IMR-90 (cell line): Measurements from ENCODE around the gene OSBPL2. TPM values are rescaled to one million over a fixed set of nuclear protein-coding genes. Genes with fewer than 3 reads are reported as not detected.

Experiments
- ATAC-seq: fragments of 200-7000 bp; cut with Tn5 transposase; 2 replicates; pipeline ENCODE4 v1.9.1; 2020; ENCODE audit warnings: low read depth, mild to moderate bottlenecking, moderate library complexity
- BruUV-seq: library from RNA; stranded (reverse); fragments of 400-500 nt; replicated peaks from 2 replicates; lab custom pipeline; 2021; lab: Mats Ljungman, UMichigan
- CTCF ChIA-PET: fragments of 300-600 bp; formaldehyde crosslinking; extraction: SDS; loops from one replicate; lab custom pipeline; 2021; ENCODE audit warnings: antibody characterized with exemption; lab: Yijun Ruan, JAX
- POLR2A ChIA-PET: fragments of 300-600 bp; sonication (Branson Sonifier 250); formaldehyde crosslinking; loops from one replicate; lab custom pipeline; 2022; ENCODE audit warnings: antibody characterized with exemption; ENCODE audit not compliant: unreplicated experiment; lab: Charles Lee
- DNase-seq: peaks from one replicate; pipeline ENCODE4 v3.0.0; 2013
- H2AFZ ChIP-seq: replicated peaks from 2 replicates; pipeline ENCODE3; 2013; ENCODE audit warnings: low read length, mild to moderate bottlenecking; ENCODE audit not compliant: poor library complexity
- H2AK5ac ChIP-seq: 2 replicates; pipeline ENCODE4 v1.6.1; 2013; ENCODE audit warnings: low read depth, low read length, inconsistent platforms
- H2AK9ac ChIP-seq: replicated peaks from 2 replicates; pipeline ENCODE3; 2013; ENCODE audit warnings: mild to moderate bottlenecking, low read depth, low read length, moderate library complexity; ENCODE audit not compliant: poor library complexity
- H2BK120ac ChIP-seq: 2 replicates; pipeline ENCODE4 v1.6.1; 2013; ENCODE audit warnings: low read depth, low read length, inconsistent platforms
- H2BK15ac ChIP-seq: 3 replicates; pipeline ENCODE4 v1.6.1; 2013; ENCODE audit warnings: low read depth, low read length, inconsistent platforms
- H2BK20ac ChIP-seq: 2 replicates; pipeline ENCODE4 v1.6.1; 2013; ENCODE audit warnings: low read depth, mild to moderate bottlenecking, inconsistent platforms, low read length, moderate library complexity
- H2BK5ac ChIP-seq: 2 replicates; pipeline ENCODE4 v1.6.1; 2013; ENCODE audit warnings: mild to moderate bottlenecking, low read depth, low read length, inconsistent platforms; ENCODE audit not compliant: poor library complexity, severe bottlenecking
- H3K14ac ChIP-seq: replicated peaks from 2 replicates; pipeline ENCODE4 v1.6.1; 2013; ENCODE audit warnings: low read depth, low read length, inconsistent platforms
- H3K18ac ChIP-seq: 2 replicates; pipeline ENCODE4 v1.6.1; 2013; ENCODE audit warnings: low read depth, low read length, control low read depth
- H3K23ac ChIP-seq: 2 replicates; pipeline ENCODE4 v1.6.1; 2013; ENCODE audit warnings: low read depth, low read length, inconsistent platforms
- H3K27ac ChIP-seq: 2 replicates; pipeline ENCODE4 v1.5.1; 2013; ENCODE audit warnings: mild to moderate bottlenecking, control low read depth, low read length; ENCODE audit not compliant: insufficient read depth
- H3K27me3 ChIP-seq: 2 replicates; pipeline ENCODE4 v1.6.1; 2013; ENCODE audit warnings: low read length; ENCODE audit not compliant: control insufficient read depth, insufficient read depth
- H3K36me3 ChIP-seq: 2 replicates; pipeline ENCODE4 v1.6.1; 2013; ENCODE audit warnings: low read length, mixed read lengths; ENCODE audit not compliant: control insufficient read depth, insufficient read depth
- H3K4ac ChIP-seq: 2 replicates; pipeline ENCODE4 v1.6.1; 2013; ENCODE audit warnings: low read depth, low read length, inconsistent platforms
- H3K4me1 ChIP-seq: 2 replicates; pipeline ENCODE4 v1.6.1; 2013; ENCODE audit warnings: low read length, mixed read lengths; ENCODE audit not compliant: control insufficient read depth, insufficient read depth
- H3K4me2 ChIP-seq: 2 replicates; pipeline ENCODE4 v1.6.1; 2013; ENCODE audit warnings: low read depth, mild to moderate bottlenecking, control low read depth, low read length, moderate library complexity
- H3K4me3 ChIP-seq: 2 replicates; pipeline ENCODE4 v1.5.1; 2013; ENCODE audit warnings: low read depth, mild to moderate bottlenecking, control low read depth, low read length, moderate library complexity; ENCODE audit not compliant: insufficient read depth
- H3K56ac ChIP-seq: 2 replicates; pipeline ENCODE4 v1.6.1; 2013; ENCODE audit warnings: low read length, inconsistent platforms; ENCODE audit not compliant: insufficient read depth; ENCODE audit errors: extremely low read depth
- H3K79me1 ChIP-seq, 2 experiments: 2 replicates each; pipeline ENCODE4 v1.6.1; 2013; ENCODE audit warnings: low read length in 2 of 2, inconsistent platforms in 1 of 2, low read depth in 1 of 2
- H3K9ac ChIP-seq: 2 replicates; pipeline ENCODE4 v1.6.1; 2013; ENCODE audit warnings: low read depth, low read length, control low read depth
- H3K9me1 ChIP-seq: 2 replicates; pipeline ENCODE4 v1.6.1; 2013; ENCODE audit warnings: low read length, inconsistent platforms; ENCODE audit not compliant: insufficient read depth
- H3K9me3 ChIP-seq: 2 replicates; pipeline ENCODE4 v1.6.1; 2013; ENCODE audit warnings: low read length; ENCODE audit not compliant: control insufficient read depth, insufficient read depth
- H4K20me1 ChIP-seq: 2 replicates; pipeline ENCODE4 v1.6.1; 2013; ENCODE audit warnings: low read length, inconsistent platforms; ENCODE audit not compliant: insufficient read depth
- H4K5ac ChIP-seq: 2 replicates; pipeline ENCODE4 v1.6.1; 2013; ENCODE audit warnings: mild to moderate bottlenecking, low read depth, low read length, control low read depth
- H4K8ac ChIP-seq, 2 experiments: 2 replicates each; pipeline ENCODE4 v1.6.1; 2013; ENCODE audit warnings: low read depth in 2 of 2, low read length in 2 of 2, control low read depth in 1 of 2, inconsistent platforms in 1 of 2
- H4K91ac ChIP-seq: 2 replicates; pipeline ENCODE4 v1.6.1; 2013; ENCODE audit warnings: low read depth, low read length, inconsistent platforms; ENCODE audit not compliant: insufficient read depth
- BHLHE40 ChIP-seq: fragments of 150-350 bp; IDR thresholded peaks from 2 replicates; pipeline ENCODE4 v1.6.1; 2016; ENCODE audit warnings: mild to moderate bottlenecking, low read depth, low read length
- CEBPB ChIP-seq: IDR thresholded peaks from 2 replicates; pipeline ENCODE4 v1.6.1; 2012; ENCODE audit warnings: low read depth, low read length, improper control_type of control experiment
- CHD1 ChIP-seq: IDR thresholded peaks from 2 replicates; pipeline ENCODE4 v1.6.1; 2012; ENCODE audit warnings: low read depth, low read length, improper control_type of control experiment
- CTCF ChIP-seq: conservative IDR thresholded peaks from 2 replicates; pipeline ENCODE4 v1.5.1; 2012; ENCODE audit warnings: mild to moderate bottlenecking, low read depth, low read length, improper control_type of control experiment
- ELK1 ChIP-seq: fragments of 150-350 bp; IDR thresholded peaks from 2 replicates; pipeline ENCODE4 v1.6.1; 2016; ENCODE audit warnings: low read depth, mild to moderate bottlenecking, low read length, moderate library complexity, borderline replicate concordance
- FOS ChIP-seq: fragments of 150-350 bp; IDR thresholded peaks from 2 replicates; pipeline ENCODE4 v1.6.1; 2016; ENCODE audit warnings: low read depth, low read length
- MAFK ChIP-seq: IDR thresholded peaks from 2 replicates; pipeline ENCODE4 v1.6.1; 2012; ENCODE audit warnings: low read depth, low read length, improper control_type of control experiment
- MAZ ChIP-seq: IDR thresholded peaks from 2 replicates; pipeline ENCODE4 v1.6.1; 2012; ENCODE audit warnings: low read depth, mild to moderate bottlenecking, low read length, improper control_type of control experiment, moderate library complexity, borderline replicate concordance
- MXI1 ChIP-seq: IDR thresholded peaks from 2 replicates; pipeline ENCODE4 v1.6.1; 2012; ENCODE audit warnings: low read depth, mild to moderate bottlenecking, low read length, moderate library complexity, borderline replicate concordance
- POLR2A ChIP-seq: IDR thresholded peaks from 2 replicates; pipeline ENCODE4 v1.6.1; 2012; ENCODE audit warnings: mild to moderate bottlenecking, low read depth, low read length
- RAD21 ChIP-seq: IDR thresholded peaks from 2 replicates; pipeline ENCODE4 v1.6.1; 2012; ENCODE audit warnings: low read length, improper control_type of control experiment
- RCOR1 ChIP-seq: IDR thresholded peaks from 2 replicates; pipeline ENCODE4 v1.6.1; 2012; ENCODE audit warnings: mild to moderate bottlenecking, low read length, improper control_type of control experiment; ENCODE audit not compliant: insufficient replicate concordance
- RFX5 ChIP-seq: IDR thresholded peaks from 2 replicates; pipeline ENCODE4 v1.8.0; 2012; ENCODE audit warnings: low read depth, mild to moderate bottlenecking, low read length, moderate library complexity
- SMC3 ChIP-seq: fragments of 150-350 bp; IDR thresholded peaks from 2 replicates; pipeline ENCODE4 v1.6.1; 2016; ENCODE audit warnings: low read depth, mild to moderate bottlenecking, antibody characterized with exemption, low read length, moderate library complexity
- USF2 ChIP-seq: fragments of 150-350 bp; IDR thresholded peaks from 2 replicates; pipeline ENCODE4 v1.6.1; 2017; ENCODE audit warnings: mild to moderate bottlenecking, antibody characterized with exemption, low read length, low read depth
- WGBS, 2 experiments: methylation state at CpG; one replicate each; pipeline versions ENCODE4 v1.1.5 to v1.1.7; 2013; ENCODE audit warnings: missing lambda C conversion rate in 2 of 2; ENCODE audit not compliant: insufficient read length in 1 of 2; ENCODE audit errors: extremely low coverage in 2 of 2; 5-methylcytosine and 5-hydroxymethylcytosine counted together
- dilution Hi-C: fragments of 300-500 bp; cut with HindIII; formaldehyde crosslinking; loops from one replicate; pipeline ENCODE4 v1.14.3; 2018; ENCODE audit warnings: low sequenced_read_pairs; ENCODE audit not compliant: unreplicated experiment
- in situ Hi-C: fragments of 300-500 bp; cut with MboI; formaldehyde crosslinking; loops from 3 replicates; pipeline ENCODE4 v1.14.3; 2019; ENCODE audit warnings: low sequenced_read_pairs, inconsistent platforms, mixed read lengths
- intact Hi-C: fragments of 100-400 bp; cut with micrococcal nuclease; formaldehyde crosslinking; loops from 2 replicates; pipeline ENCODE4 v1.10.0; 2022
- polyA plus RNA-seq, 3 experiments: library from polyadenylated mRNA; depleted of rRNA; stranded (reverse); fragments of >200 nt; gene quantifications; 2 replicates each; pipeline ENCODE4 v1.2.3, GENCODE V29; 2012; ENCODE audit warnings: low replicate concordance in 1 of 3
- total RNA-seq: library from RNA; depleted of rRNA; stranded (reverse); fragments of >200 nt; gene quantifications from 2 replicates; pipeline ENCODE4 v1.2.3, GENCODE V29; 2012

Gene OSBPL2
- total and polyA plus RNA-seq, 2 of the 4 experiments (the other 2 are of a cell fraction): 19.3 to 27.6 TPM

GRCh38 chr20:62289898-62290297, 51.6 kb downstream of the OSBPL2 start:
- H2AK5ac ChIP-seq: no peak overlapping the region
- H4K5ac ChIP-seq: no peak overlapping the region
- DNase-seq: peak; percentile 15
- H3K27ac ChIP-seq: no peak overlapping the region
- in situ Hi-C loops (loop anchor here (25.0 kb wide), 1 partner anchor 322 kb away; no protein-coding TSS in a partner anchor), intact Hi-C loops (no loop called here), dilution Hi-C loops (loop anchor here (25.0 kb wide), 1 partner anchor 97 kb away; the partner anchor contains the start of gene RPS21)
- H3K9ac ChIP-seq: no peak overlapping the region
- H4K20me1 ChIP-seq: no peaks in the 10 kb centered on the region; the same call in none of the 2 replicates
- no TSS peak for BruUV-seq
- H3K9me1 ChIP-seq: no peaks in the 10 kb centered on the region; the same call in 1 of the 2 replicates
- no peak overlapping the region for H2BK20ac ChIP-seq
- H3K27me3 ChIP-seq: no peaks in the 10 kb centered on the region
- H2AFZ ChIP-seq: no peak overlapping the region
- H3K4me2 ChIP-seq: no peak overlapping the region
- H3K79me1 ChIP-seq: no peaks in the 10 kb centered on the region; a peak in 1 of 4 replicates
- no peak overlapping the region for H3K14ac ChIP-seq
- 86% methylated on average over 4 of the region's 8 CpGs; no CpG with 5 or more reads in 1 of the 2 experiments for WGBS, 2 experiments
- no peak overlapping the region for H3K56ac ChIP-seq
- H2BK5ac ChIP-seq: no peak overlapping the region
- CTCF ChIA-PET: no interaction called here
- H3K9me3 ChIP-seq: no peaks in the 10 kb centered on the region
- H3K4me3 ChIP-seq: no peak overlapping the region
- H2AK9ac ChIP-seq: peak overlapping the region; percentile 33
- peak; percentile 51; the same call in 1 of the 2 replicates for ATAC-seq
- peaks cover 50% of the 10 kb centered on the region for H3K36me3 ChIP-seq
- H3K18ac ChIP-seq: no peak overlapping the region
- no peak overlapping the region for H3K4ac ChIP-seq
- no peak overlapping the region for H3K23ac ChIP-seq
- H2BK120ac ChIP-seq: no peak overlapping the region
- no peak overlapping the region for H4K91ac ChIP-seq
- H4K8ac ChIP-seq: no peak overlapping the region
- TF ChIP-seq RFX5 (no peak), BHLHE40 (no peak), MXI1 (no peak), ELK1 (no peak), RCOR1 (no peak), RAD21 (no peak), CEBPB (no peak), MAZ (no peak), MAFK (no peak), SMC3 (no peak), USF2 (no peak), CTCF (no peak), POLR2A (no peak), FOS (no peak), CHD1 (no peak)
- H3K4me1 ChIP-seq: no peaks in the 10 kb centered on the region
- POLR2A ChIA-PET: no interaction called here
- H2BK15ac ChIP-seq: no peak overlapping the region
